NCI-H2227 (cell line): ENCODE data around the gene FADS1.

Experiments
- DNase-seq: peaks from one replicate; lab custom pipeline; 2025; ENCODE audit not compliant: unreplicated experiment; lab: John Stamatoyannopoulos, UW

FADS1 gene

DNA sequence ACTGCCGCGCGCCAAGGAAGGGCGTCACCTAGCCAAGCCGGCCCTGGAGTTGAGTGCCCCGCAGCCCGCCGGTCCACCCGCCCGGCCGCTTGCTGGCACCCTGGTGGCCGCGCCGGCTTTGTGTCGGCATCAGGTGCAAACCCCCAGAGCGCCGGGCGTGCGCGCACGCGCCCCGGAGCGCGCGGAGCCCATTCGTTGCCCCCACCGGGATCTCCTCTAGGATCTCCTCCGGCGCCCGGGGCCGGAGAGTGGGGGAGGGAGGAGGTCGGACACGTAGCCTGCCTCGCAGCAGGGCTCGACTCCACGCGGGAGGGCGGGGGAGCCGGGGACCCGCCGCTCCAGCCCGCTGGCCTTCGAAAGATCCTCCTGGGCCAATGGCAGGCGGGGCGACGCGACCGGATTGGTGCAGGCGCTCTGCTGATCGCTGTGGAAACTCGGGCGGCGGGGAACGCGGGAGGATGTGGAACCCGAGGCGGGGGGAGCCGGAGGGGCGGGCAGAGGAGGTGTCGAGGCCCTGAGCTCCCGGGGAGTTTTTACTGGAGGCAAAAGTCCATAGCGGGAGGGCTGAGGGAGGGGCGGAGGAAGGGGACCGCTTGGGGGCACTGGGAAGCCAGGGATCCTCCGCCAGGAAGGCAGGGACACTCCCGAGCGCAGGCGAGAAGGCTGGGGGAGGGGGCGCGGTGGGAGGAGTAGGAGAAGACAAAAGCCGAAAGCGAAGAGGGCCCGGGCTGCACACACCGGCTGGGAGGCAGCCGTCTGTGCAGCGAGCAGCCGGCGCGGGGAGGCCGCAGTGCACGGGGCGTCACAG, 11.0 kb upstream of the FADS1 start, which contains the start of gene FADS2:
Gene FADS2, plus strand, starts transcription at position 730 of the 808 bp plus-strand sequence. CDS start 91 bp downstream, outside the sequence.
- DNase-seq, result peak; percentile 97

DNA sequence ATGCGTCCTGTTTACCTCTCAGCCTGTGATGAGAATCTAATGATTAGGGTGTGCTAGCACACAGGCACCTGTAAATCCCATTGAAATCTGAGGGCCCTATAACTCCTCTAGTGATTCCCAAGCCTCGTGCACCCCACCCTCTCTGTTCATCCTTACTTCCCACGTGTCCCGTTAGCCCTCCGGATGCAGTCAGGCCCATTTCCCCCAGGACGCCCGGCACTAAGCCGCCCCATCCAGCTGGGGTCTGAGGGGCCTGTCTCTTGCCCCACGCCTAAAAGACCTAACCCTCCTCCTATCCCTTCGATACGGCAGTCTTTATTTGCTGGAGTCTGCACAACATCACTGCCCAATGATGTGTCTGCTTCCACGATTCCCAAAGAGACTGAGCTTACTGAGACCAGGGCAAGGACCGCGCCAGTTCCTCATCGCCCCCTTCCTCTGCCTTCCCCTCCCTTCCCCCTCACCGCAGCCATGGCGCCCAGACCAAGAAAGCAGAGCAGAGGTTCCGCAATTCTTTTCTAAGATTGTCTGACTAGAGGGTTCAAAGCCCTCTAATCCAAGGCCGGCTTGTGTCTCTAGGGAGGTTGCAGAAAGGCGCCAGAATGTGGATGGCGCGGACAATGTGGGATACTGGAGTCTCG, 10.2 kb upstream of the FADS1 start:
- peak; percentile 78 for DNase-seq

DNA sequence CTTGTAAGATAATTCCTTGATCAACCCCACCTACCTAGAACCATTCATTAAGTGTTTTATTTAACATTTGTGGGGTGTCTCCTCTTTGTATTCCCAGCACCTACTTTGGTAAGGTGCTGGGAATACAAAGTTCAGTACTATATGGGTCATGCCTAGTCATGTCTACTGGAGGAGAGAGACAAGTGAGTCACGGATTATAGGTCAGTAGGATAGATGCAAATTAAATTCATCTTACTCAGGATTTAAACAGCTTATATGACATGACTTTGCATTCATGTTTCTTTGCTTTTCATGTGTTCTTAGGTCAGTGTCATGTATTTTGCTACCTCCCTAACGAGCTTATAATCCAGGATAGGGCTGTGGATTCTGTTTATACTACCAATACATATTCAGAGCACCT, 3.4 kb upstream of the FADS1 start:
- no peak for DNase-seq

DNA sequence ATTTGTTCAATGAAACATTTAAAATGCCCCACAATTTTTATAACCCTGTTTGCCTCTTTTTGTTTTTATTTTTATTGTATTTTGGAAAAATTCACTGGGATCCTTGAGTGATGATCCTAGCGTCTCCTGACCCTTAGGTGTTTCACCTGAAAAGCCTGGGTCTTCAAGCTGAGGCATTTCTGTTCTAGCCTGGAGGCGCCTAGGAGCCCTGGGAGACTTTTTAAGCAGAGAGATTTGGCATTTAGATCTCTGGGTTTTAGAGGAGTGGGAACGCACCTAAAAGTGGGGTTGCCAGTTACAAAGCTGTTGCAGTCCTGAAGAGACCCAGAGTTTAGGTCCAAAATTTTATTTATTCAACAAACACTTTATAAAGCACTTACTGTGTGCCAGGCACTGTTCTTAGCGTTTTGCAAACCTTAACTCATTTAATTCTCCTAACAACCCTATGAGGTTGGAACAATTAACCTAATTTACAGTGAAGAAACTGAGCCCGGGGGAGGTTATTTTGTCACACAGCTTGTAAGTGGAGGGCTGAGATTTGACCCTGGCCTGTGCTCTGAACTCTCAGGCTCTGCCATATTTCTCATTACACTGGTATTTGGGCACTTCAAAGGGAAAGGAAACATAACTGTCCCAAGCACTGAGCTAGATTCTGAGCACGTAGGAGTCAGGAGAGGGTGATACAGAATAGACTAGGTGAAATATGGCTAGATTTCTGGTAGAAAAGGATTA, 834 bp upstream of the FADS1 start:
- DNase-seq, result no peak

DNA sequence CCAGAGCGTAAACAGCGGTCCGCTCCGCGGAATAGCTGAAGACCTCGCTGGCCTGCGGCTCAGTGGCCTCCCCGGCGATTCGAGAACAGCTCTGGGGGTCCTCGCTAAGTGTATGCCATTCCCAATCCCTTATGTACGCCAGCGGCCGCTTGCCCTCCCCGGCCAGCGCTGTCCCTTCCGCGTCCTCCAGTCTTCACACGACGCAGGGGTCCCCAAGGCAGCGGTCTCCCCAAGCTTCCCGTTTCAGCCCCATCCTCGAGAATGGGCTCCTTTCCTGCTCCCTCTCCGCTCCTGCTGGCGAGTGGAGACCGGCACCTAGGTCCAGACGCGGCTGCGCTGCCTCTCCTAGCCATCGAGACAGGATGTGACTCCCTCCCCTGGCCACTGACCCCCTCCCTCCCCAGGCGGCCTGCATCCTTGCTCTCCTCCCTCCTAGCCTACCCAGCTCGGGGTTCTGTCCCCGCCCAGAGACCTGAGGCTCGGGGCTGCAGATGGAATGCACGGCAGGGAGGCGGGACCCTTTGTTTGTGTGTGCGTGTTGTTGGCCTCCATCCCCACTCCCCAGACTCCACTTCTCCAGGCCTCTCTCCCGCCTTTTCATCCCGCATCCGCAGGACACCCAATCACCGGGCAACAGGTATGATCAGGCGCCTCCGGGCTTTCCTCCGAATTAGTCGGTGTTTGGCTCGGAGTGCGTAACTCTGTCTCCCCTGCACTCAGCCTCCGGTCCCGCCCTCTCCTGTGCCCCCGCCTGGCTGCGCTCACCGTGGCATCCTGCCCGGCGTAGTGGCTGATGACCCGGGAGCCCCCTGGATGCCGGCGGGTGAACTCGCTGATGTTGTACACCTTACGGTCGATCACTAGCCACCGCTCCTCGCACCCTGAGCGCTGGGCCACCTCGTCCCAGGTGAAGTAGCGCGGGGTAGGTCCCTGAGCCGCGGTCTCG, 740 bp downstream of the FADS1 start:
- peak; percentile 81 for DNase-seq

DNA sequence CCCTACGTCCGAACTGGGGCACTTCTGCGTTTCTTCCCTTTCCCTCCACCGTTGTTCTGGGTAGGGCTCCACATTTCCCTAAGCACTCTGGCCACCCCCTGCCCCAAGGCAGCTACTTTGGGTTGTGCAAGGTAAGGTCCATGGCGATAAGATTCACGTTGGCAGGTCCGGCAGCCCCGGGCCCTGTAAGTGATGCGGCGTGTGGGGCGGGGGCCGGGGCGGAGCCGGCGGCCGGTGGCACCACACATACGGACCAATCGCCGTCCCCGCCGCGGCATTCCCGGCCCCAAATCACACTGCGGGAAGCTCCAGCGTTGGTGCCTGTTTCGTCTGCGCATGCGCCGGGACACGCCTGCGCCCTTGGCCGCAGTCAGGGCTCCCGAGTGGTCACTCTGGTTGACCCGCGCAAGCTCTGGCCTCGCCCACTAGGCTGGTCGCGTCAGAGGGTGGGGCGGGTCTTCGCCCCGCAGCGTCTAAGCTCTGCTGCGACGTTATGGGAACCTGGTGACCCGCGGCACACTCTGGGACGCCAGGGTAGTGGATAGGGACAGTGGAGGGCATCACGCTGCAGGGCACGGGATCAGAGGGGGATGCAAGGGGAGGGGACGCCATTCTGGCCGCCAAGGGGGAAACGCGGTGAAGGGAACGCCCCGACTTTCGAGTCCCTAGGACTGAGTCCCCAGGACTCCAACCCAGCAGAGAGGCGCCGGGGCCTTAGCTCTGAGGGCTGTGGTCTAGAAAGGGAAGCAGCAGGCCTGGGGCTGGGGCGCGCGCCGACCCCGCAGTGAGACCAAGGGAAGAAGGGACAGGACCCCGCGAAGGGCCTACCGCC, 1.6 kb downstream of the FADS1 start:
- peak; percentile 96 for DNase-seq

DNA sequence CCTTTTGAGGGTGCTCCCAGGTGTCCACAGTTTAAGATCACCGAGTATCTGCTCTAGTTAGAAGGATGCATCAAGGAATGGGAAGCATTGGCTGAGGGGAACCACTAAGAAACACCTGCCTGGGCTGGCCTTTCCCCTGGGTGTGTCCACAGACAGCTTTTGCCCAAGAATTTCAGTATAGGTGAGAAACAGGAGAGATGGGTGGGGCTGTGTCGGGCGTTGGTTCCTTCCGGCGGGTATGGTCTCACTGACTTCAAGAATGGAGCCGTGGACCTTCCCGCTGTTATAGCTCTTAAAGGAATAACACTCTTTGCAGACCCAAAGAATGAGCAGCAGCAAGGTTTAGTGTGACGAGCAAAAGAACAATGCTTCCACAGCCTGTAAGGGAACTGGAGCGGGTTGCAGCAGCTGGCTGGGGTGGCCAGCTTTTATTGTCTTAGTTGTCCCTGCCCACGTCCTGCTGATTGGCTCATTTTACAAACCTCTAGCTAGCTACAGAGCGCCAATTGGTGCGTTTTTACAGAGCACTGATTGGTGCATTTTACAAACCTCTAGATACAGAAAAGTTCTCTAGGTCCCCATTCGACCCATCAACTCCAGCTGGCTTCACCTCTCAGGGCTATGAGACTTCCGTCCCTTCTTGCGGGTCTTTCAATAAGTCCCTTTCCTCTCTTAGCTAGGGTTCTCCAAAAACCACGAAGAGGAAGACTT, 2.4 kb downstream of the FADS1 start:
- DNase-seq, result peak; percentile 63

DNA sequence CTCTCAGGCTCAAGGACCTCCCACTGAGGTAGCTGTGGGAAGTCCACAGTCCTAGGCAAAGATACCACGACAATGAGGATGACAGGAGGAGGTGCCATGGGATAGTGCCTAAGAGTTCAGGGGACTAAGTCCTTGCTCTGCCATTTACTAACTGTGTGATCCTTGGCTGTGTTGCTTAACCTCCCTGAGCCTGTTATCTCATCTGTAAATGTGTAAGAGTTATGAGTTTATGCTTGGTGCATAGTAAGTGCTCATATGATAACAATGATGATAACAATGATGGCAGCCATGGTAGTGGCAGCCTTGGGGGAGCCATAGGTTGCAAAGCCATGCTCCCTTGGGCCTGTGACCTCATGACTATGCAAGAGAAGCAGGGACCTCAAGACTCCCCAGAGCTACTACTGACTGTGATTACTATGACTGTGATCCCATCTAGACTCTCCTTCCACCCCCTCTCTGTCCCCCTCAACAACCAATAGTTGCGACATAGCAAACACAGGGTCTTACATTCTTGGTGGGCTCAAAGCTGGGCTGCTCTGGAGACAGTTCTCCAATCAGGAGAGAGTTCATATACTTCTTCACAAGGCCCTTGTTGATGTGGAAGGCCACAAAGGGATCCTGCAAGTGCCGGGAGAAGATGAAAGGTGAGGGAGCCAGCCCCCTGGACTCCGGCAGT, 3.9 kb downstream of the FADS1 start:
- DNase-seq, result no peak

DNA sequence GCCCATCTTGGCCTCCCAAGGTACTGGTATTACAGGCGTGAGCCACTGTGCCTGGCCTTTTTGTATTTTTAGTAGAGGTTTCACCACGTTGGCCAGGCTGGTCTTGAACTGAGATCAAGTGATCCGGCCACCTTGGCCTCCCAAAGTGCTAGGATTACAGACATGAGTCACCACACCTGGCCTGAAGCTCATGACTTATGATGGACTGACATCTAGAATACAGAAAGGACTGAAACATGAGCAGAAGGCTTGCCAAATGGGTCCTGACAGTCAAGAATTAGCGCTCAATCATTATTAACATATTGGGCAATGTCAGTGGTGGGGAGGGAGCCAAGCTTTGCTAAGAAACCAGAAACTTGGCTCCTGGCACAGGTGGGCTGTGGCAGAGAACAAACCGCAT, 5.0 kb downstream of the FADS1 start:
- DNase-seq, result no peak

DNA sequence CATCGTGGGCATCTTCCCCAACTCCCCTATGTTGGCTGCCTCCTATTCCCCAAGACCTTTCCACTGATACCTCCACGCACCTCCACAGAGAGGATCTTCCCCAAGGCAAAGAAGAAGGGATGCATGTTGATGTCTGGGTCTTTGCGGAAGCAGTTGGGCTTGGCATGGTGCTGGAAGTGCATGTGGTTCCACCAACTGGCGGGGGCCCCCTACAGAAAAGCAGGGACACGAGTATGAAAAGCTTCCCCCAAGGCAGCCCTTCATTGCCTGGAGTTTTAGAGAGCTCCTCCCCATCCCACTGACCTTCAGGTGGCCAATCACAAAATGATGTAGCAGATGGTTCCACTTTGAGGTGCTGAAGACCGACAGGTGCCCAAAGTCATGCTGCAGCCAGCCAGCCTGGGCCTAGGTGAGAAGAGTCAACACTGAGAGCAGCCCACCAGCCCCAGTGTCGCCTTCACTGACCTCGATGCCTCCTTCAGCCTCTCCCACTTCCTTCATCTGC, 6.1 kb downstream of the FADS1 start:
- DNase-seq, result no peak

DNA sequence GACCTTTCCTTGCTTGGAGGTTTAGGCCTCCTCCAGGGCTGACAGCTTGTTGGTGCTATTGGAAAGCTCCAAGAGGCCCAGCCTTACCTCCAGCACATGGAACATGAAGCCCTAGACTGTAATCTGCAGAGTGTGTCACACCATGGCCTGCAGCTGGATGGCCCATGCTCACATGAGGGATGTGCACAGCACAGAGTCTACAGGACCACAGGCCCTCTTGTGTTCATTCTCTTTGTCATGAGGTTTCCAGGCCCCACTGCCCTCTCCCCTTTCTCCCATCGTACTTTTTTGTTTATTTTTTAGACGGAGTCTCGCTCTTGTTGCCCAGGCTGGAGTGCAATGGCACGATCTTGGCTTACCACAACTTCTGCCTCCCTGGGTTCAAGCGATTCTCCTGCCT, 10.0 kb downstream of the FADS1 start:
- no peak for DNase-seq

DNA sequence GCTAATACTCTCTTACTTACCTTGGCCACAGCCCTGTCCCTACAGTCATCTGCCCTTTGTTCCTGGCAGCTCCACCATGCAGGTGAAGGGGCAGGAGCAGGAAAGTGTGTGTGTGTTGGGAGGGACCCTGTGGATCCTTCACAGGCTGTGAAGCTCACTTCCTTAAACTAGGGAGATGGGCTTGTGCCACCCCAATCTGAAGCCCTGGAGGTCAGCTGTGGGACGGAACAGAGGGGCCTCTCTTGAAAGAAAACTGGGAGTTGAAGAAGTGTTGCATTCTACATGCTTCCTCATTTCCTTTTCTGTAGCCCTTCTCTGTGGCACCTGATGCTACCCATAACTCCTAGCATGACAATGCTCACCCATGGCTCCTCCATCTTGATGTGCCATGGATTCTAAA, 11.7 kb downstream of the FADS1 start:
- no peak for DNase-seq

DNA sequence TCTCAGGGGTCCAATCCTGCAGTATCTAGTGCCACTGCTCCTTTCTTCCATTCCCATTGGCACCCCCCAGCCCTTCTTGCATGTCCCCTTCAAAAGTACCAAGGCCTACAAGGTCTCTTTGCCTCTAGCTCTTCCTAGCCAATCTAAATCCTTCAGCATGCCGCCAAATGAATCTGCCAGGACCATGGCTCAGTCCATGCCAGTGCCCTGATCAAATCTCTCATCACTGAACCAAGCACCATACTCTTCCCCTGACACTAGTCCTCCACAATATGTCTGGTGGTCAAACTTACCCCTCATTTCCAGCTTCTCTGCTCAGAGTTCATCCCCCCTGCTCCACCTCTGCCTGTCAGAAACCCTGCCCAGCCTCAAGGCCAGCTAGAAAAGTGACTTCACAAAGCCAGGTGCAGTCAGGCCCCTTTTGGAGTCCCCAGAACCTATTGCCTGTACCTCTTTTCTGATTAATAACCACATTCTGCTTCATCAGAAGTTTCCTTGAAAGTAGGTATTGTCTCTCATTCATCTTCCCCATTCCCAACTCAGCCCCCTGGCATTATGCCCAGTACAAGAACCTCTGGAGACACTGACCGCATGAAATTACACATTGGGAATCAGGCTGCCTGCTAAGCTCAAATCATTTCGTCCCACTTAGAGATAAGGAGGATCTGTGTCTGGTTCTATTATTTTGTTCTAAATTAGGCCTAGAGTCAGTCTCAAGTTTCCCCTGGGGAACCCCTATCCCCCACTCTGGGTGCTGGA, 12.7 kb downstream of the FADS1 start:
- DNase-seq, result peak; percentile 40

DNA sequence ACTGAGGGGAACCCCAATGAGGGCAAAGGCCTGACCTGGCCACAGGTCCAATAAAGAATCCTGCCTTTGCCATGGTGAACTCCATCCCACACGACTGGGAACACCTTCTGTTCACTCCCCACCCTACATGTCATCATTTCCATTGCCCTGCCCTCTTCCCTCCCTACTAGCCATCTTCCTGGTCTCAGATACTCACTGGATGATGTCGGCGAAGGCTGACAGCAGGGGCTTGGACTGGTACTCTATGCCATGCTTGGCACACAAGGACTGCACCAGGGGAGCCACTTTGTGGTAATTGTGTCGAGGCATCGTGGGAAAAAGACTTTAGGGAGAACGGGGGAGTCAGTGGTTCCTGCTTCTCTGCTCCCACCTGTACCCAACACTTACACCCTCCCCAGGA, 14.2 kb downstream of the FADS1 start:
- DNase-seq, result no peak

DNA sequence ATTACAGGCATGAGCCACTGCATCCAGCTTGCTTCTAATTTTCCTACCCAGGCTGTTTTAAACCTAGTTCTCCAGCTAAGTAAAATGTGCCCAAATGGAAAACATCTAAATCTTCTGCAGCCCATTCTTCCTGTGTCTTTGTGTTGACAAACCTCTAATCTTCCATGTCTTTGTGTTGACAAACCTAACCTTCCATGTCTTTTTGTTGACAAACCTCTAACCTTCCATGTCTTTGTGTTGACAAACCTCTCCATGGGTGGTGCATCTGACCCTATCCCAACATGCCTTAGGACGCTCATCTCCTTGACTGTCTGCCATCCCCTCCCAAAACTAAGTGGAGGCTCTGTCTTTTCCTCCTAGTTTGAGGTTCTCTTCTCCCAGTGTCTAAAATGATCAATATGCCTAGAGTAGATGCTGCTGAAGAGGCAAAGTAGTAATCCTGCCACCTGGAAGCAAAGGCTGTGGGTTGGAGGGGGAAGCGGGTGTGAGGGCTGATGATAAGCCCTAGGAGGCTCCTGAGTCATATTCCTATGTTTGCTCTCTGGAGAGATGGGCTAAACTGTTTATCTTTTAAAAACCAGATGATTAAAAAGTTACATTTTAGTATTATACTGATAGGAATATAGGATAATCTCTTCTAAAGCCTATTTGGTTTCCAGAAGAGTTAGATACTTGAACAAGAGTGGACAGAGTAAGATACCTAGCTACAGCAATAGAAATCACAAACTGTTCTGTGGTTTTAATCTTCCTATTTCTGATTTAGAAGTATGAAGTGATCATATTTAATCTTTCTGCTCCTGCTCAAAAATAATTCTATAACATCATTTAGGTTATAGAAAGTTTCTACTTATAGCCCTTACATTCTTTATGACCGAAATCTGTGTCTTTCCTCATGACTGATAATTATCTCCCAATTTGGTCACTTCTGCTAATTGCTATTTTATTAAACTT, 16.2 kb downstream of the FADS1 start:
- DNase-seq, result no peak

DNA sequence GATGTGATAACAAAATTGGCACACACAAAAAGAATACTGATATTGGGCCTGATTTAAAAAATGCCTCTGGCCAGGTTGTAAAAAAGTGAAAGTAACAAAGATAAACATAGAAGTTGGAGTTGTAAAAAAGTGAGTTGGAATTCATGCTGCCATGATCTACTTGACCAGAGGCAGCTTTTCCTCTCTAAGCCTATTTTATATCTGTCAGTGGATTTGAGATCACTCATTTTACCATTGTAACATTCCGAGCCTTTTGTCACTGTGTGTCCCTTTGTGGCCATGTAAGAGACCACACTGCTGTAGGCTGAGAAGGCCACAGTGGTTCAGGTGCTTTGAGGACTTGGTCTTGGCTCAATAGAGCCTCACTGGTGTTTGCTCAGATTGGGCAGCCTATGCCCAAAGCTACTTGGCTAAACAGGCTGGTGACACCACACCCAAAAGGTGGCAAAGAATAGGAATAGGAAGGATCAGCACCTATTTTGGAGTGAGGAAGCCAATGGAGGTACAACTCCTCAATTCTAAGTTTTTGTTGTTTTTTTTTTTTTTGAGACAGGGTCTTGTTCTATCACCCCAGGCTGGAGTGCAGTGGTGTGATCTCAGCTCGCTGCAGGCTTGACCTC, 17.0 kb downstream of the FADS1 start:
- DNase-seq, result no peak
